Retinal pigment epithelial cell (primary cell): ENCODE measurements around the gene ANO10.
"Not testable (repeated sequence)": the region's sequence is repeated elsewhere in the genome, so short reads cannot be mapped to it uniquely, and the experiment has no call there.

Experiments
- DNase-seq: peaks from one replicate; pipeline ENCODE4 v3.0.0-alpha.2; 2010; ENCODE audit warnings: low read depth
- H3K4me3 ChIP-seq: 2 replicates; pipeline ENCODE4 v1.5.1; 2011; ENCODE audit warnings: mild to moderate bottlenecking, low read length, control low read depth, moderate library complexity
- TF ChIP-seq, protein P1 (sequence below): conservative IDR thresholded peaks from 2 replicates; pipeline ENCODE4 v1.5.1; 2011; ENCODE audit warnings: low read depth, low read length, control low read depth, inconsistent platforms

ANO10 gene

DNA sequence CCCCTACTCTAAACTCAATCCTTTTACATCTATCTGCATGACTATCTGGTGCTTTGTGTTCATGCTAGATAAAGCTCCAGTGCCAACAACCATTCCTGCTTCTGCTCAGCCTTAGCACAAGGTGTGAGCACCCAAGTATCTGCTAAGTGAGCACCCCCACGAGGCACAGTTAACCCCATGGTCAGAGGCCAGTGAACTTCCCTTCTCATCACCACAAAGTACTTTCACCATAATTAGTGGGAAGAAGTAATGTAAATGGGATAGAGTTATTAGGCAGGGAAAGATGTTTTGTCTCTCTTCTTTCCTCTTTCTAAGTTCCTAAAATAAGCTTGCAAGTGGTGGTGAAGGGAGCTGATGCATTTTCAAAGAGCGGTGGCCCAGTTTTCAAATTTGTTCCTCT is 96.4 kb downstream of the ANO10 start:
- TF ChIP-seq, protein P1, sequence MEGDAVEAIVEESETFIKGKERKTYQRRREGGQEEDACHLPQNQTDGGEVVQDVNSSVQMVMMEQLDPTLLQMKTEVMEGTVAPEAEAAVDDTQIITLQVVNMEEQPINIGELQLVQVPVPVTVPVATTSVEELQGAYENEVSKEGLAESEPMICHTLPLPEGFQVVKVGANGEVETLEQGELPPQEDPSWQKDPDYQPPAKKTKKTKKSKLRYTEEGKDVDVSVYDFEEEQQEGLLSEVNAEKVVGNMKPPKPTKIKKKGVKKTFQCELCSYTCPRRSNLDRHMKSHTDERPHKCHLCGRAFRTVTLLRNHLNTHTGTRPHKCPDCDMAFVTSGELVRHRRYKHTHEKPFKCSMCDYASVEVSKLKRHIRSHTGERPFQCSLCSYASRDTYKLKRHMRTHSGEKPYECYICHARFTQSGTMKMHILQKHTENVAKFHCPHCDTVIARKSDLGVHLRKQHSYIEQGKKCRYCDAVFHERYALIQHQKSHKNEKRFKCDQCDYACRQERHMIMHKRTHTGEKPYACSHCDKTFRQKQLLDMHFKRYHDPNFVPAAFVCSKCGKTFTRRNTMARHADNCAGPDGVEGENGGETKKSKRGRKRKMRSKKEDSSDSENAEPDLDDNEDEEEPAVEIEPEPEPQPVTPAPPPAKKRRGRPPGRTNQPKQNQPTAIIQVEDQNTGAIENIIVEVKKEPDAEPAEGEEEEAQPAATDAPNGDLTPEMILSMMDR: no peak
- H3K4me3 ChIP-seq: no peak overlapping the region
- DNase-seq: no peak

DNA sequence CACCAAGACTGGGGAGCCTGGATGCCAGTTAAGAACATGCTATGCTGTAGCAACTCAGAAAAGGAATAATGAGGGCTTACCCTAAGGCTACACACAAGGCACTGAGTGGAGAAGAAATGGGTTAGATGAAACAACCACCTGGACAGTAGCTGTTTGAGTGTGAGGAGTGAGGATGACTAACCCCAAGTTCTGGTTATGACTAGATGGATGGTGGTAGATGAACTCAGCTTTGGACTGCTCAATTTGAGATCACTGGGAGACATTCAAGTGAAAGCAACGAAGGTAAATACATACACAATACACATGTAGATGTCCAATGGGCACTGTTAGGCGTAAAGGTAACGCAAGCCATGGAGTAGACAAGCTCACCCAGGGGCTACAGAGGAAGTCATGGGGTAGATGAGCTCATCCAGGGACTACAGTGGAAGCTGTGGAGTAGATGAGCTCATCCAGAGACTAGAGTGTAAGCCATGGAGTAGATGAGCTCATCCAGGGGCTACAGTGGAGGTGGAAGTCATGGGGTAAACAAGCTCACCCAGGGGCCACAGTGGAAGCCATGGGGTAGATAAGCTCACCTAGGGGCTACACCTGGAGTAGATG is 98.3 kb downstream of the ANO10 start:
- no peak overlapping the region for H3K4me3 ChIP-seq
- DNase-seq: no peak
- TF ChIP-seq, protein P1: no peak

DNA sequence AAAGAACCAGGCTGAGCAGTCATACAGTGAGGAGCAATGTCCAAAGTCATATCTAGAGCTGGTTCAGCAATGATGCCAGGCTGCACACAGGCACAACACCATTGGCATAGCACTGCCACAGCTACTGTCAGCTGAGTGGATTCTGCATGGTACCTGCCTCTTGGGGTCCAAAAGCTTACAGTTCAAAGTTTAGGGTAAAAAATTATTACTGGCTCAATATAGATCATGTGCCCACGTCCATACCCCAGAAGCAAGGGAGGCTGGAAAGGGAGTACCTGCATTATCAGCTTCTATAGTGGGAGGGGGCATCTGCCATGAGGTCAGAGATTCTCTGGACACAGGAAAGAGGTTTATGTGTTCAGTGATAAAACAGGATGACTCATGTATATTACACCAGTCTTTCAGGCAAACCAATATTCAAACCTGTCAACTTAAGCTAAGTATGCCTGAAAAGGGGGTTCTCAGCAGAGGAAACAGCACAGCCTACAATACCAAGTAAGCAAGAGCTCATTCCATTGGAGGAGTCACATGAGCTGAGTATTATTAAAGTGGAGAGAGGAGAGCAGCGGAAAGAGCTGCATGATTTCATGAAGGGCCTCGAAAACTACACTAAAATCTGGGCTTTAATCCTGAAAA is 99.0 kb downstream of the ANO10 start:
- TF ChIP-seq, protein P1: no peak
- no peak overlapping the region for H3K4me3 ChIP-seq
- peak; percentile 48 for DNase-seq

DNA sequence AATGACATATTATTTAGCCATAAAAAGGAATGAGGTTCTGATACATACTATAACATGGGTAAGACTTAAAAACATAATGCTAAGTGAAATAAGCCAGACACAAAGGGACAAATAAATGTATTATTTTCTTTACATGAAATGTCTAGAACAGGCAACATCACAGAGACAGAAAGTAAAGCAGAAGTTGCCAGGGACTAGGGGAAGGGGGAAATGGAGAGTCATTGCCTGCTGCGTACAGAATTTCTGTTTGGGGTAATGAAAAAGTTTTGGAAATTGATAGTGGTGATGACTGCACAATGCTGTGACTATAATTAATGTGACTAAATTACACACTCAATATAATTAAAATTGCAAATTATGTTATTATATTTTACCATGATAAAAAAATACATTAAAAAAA is 99.9 kb downstream of the ANO10 start:
- TF ChIP-seq, protein P1: no peak
- no peak overlapping the region for H3K4me3 ChIP-seq
- DNase-seq: no peak

DNA sequence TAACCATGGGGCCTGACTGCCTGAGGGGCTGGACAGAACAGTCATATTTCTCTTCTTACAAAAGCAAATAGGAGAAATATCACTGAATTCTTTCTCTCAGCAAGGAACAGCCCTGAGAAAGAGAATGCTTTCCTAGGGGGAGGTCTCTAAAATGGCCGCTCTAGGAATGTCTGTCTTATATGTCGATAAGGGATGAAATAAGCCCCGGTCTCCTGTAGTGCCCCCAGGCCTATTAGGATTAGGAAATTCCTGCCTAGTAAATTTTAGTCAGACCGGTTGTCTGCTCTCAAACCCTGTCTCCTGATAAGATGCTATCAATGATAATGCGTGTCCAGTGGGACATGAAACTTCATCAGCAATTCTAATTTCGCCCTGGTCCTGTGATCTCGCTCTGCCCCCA is 103.3 kb downstream of the ANO10 start:
- DNase-seq, H3K4me3 ChIP-seq: not testable (repeated sequence)

DNA sequence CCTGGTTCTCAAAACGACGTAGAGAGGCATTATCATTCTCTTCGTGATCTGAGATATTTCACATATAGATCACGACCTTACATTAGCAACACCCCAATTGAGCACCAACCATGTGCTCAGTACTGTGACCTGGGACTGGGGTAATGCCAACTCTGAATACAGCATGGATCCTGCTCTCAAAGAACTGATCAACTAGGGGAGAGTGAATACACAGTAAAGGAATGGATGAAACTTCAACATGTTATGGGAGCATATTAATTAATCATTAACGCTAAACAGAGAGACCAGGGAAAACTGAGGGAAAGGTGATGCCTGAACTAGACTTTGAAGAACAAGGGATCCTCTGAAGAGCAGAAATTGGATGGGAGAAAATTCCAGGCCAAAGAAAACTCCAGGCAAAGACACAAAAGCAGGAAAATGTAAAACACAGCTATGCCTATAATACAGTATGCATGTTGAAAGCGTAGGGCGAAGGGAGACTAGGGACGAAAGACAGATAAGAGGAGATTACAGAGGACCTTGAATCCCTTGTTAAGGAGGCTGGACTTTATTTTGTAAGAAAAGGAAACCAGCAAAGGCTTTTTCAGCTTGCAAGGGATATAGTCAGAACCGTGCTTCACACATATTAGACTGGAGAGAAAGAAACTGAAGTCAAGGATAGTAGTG is 105.7 kb downstream of the ANO10 start:
- H3K4me3 ChIP-seq: no peak overlapping the region
- TF ChIP-seq, protein P1: no peak
- DNase-seq: no peak

DNA sequence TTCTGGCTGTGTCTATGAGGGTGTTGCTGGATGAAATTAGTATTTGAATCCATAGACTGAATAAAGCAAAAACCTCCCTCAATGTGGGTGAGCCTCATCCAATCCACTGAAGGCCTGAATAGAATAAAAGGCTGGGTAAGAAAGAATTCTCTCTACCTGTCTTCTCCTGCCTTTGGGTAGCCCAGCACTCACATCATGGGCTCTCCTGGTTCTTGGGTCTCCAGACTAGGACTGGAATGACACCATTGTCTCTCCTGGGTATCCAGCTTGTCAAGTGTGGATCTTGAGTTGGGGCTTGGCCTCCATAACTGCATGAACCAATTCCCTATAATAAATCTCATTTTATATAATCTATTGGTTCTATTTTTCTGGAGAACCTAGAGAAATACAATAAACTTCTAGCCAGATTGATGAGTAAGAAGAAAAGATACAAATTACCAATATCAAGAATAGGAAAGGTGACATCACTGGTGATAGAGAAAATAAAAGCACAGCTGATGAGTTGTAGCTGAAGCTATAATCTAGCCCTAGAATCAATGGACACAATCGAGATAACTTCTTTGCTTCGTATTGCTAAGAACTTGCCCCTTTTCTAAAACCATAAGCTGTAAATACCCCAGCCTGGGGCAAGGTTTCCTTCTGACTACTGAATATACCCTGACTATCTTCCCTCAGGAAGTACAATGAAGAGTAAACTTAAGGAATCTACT is 106.4 kb downstream of the ANO10 start:
- no peak overlapping the region for H3K4me3 ChIP-seq
- DNase-seq: no peak
- TF ChIP-seq, protein P1: no peak
